ENCODE results near the gene PPDPF. TPM values are rescaled to one million over a fixed set of nuclear protein-coding genes. Genes with fewer than 3 reads are reported as not detected.
"Not testable (repeated sequence)": the region's sequence is repeated elsewhere in the genome, so short reads cannot be mapped to it uniquely, and the experiment has no call there.

The PPDPF gene
- total RNA-seq, 1 donor from 2014 or later = 355 TPM

- no peak overlapping the region for H3K4me3 ChIP-seq
- intact Hi-C loops (cut with DNase I) = no loop called here
- DNase-seq (no peak), ATAC-seq (no peak)
- no peaks in the 10 kb centered on the region for H3K27me3 ChIP-seq
- no peak overlapping the region for H3K27ac ChIP-seq
- no peak for TF ChIP-seq CTCF (IDR thresholded peaks at IDR 0.05)
- peaks cover 35% of the 10 kb centered on the region for H3K36me3 ChIP-seq
- no peaks in the 10 kb centered on the region for H3K9me3 ChIP-seq
- peaks cover 10% of the 10 kb centered on the region for H3K4me1 ChIP-seq
These were observed 36.9 kb downstream of the PPDPF start for GRCh38 chr20:63557481-63557891.

GRCh38 chr20:63558804-63559484 lies 38.4 kb downstream of the PPDPF start:
- peaks cover 5% of the 10 kb centered on the region for H3K4me1 ChIP-seq
- intact Hi-C loops (cut with DNase I) = no loop called here

GRCh38 chr20:63559485-63560332 lies 39.1 kb downstream of the PPDPF start:
- ATAC-seq; H3K27me3 ChIP-seq; DNase-seq; H3K4me1 ChIP-seq; H3K27ac ChIP-seq; H3K9me3 ChIP-seq; intact Hi-C loops (cut with DNase I); H3K4me3 ChIP-seq: not testable (repeated sequence)
- H3K36me3 ChIP-seq = peaks cover 58% of the 10 kb centered on the region

More at GRCh38 chr20:63558804-63559484, 38.4 kb downstream of the PPDPF start:
- DNase-seq (no peak), ATAC-seq (no peak)
- no peak overlapping the region for H3K4me3 ChIP-seq
- no peaks in the 10 kb centered on the region for H3K27me3 ChIP-seq
- no peak overlapping the region for H3K27ac ChIP-seq
- H3K36me3 ChIP-seq = peaks cover 50% of the 10 kb centered on the region
- H3K9me3 ChIP-seq = no peaks in the 10 kb centered on the region
- no peak for TF ChIP-seq CTCF (IDR thresholded peaks at IDR 0.05)

- H3K36me3 ChIP-seq = peaks cover 59% of the 10 kb centered on the region
- H3K4me3 ChIP-seq = no peak overlapping the region
- no peaks in the 10 kb centered on the region for H3K9me3 ChIP-seq
- no peak for TF ChIP-seq CTCF (IDR thresholded peaks at IDR 0.05)
- intact Hi-C loops (cut with DNase I) = no loop called here
- H3K27ac ChIP-seq = no peak overlapping the region
- ATAC-seq = no peak
- no peak for DNase-seq
- H3K4me1 ChIP-seq = no peaks in the 10 kb centered on the region
- no peaks in the 10 kb centered on the region for H3K27me3 ChIP-seq
These were observed 39.8 kb downstream of the PPDPF start for GRCh38 chr20:63560333-63560805.

GRCh38 chr20:63560856-63561609 lies 40.5 kb downstream of the PPDPF start:
- intact Hi-C loops (cut with DNase I) = no loop called here
- no peaks in the 10 kb centered on the region for H3K4me1 ChIP-seq
- H3K27ac ChIP-seq = no peak overlapping the region
- no peak for DNase-seq
- ATAC-seq = no peak
- peaks cover 59% of the 10 kb centered on the region for H3K36me3 ChIP-seq
- H3K9me3 ChIP-seq = no peaks in the 10 kb centered on the region
- TF ChIP-seq CTCF (IDR thresholded peaks at IDR 0.05) = no peak
- H3K27me3 ChIP-seq = no peaks in the 10 kb centered on the region
- no peak overlapping the region for H3K4me3 ChIP-seq
